ENCODE data around the gene YARS1.
"Not testable (repeated sequence)": the region's sequence is repeated elsewhere in the genome, so short reads cannot be mapped to it uniquely, and the experiment has no call there.

YARS1 gene

DNA sequence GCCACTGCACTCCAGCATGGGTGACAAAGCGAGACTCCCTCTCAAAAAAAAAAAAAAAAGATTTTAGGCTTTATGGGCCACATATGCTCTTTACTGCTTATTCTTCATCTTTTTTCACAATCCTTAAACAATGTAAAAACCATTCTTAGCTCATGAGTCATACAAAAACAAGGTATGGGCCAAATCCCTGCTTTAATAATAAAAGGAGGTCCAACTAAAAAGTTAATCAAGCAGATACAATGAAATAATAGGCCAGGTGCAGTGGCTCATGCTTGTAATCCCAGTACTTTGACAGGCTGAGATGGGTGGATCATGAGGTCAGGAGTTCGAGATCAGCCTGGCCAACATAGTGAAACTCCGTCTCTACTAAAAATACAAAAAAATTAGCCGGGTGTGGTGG lies 21.4 kb downstream of the YARS1 start:
- peaks cover 17 to 68% of the 10 kb centered on the region in 2 experiments for H3K36me3 ChIP-seq (ENCODE audit: control insufficient read depth in 1 of 2, insufficient read depth in 2 of 2, low read depth in 1 of 2, low read length in 2 of 2)

DNA sequence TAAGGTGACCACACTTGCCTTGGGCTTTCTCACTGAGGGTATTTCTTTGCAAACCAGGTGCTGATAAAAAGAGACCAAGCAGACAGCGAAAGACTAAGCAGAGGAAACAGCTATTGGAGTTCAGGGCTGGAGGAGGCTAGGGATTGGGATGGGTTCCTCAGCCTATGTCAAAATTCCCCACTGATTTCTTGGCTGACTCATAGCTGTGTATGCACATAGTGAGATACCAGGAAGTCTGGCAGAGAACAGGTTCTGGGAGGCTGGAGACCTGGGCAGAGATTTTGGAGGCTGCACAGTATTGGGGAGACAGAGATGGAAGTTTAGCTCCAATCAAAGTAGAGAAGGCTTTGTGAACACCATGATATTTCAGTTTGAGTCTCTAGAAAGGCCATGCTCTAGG lies 25.3 kb downstream of the YARS1 start:
- no peak overlapping the region for H3K9ac ChIP-seq (ENCODE audit: low read length)
- 100% methylated on average over 1 of the region's 1 CpG for WGBS
- H3K23ac ChIP-seq (ENCODE audit: low read length in 2 of 2): no peak overlapping the region
- no peaks in the 10 kb centered on the region for H3K27me3 ChIP-seq (ENCODE audit: control insufficient read depth in 1 of 2, insufficient read depth in 1 of 2, low read length in 2 of 2)
- H2AK5ac ChIP-seq (ENCODE audit: low read length, severe bottlenecking): peak overlapping the region; percentile 10
- H4K91ac ChIP-seq (ENCODE audit: low read length): no peak overlapping the region
- H3K18ac ChIP-seq (ENCODE audit: low read depth in 1 of 2, low read length in 2 of 2): no peak overlapping the region
- peaks cover 3% of the 10 kb centered on the region for H3K4me1 ChIP-seq (ENCODE audit: control insufficient read depth, insufficient read depth, low read depth, low read length)
- no peaks in the 10 kb centered on the region for H3K9me3 ChIP-seq (ENCODE audit: control insufficient read depth, low read length)
- H3K14ac ChIP-seq (ENCODE audit: low read length in 2 of 2): no peak overlapping the region
- no peak overlapping the region for H2BK5ac ChIP-seq (ENCODE audit: low read depth, low read length, poor library complexity, severe bottlenecking)
- H3K4ac ChIP-seq (ENCODE audit: low read depth in 1 of 2, low read length in 2 of 2): no peak overlapping the region
- no peak overlapping the region for H2BK120ac ChIP-seq (ENCODE audit: low read depth, low read length)
- H2AFZ ChIP-seq (ENCODE audit: low read depth, low read length): no peak overlapping the region
- H3K27ac ChIP-seq (ENCODE audit: low read length, poor library complexity, severe bottlenecking): peak overlapping the region; percentile 5
- no peak for DNase-seq
- no peak overlapping the region for H2BK12ac ChIP-seq (ENCODE audit: low read length in 2 of 2)
- peaks cover 23 to 59% of the 10 kb centered on the region in 2 experiments for H3K36me3 ChIP-seq (ENCODE audit: control insufficient read depth in 1 of 2, insufficient read depth in 2 of 2, low read depth in 1 of 2, low read length in 2 of 2)
- no peak overlapping the region for H3K4me2 ChIP-seq (ENCODE audit: low read length, poor library complexity, severe bottlenecking)
- peaks cover 13% of the 10 kb centered on the region for H3K79me1 ChIP-seq (replicated peaks; ENCODE audit: low read length, poor library complexity, severe bottlenecking)
- no peak overlapping the region for H4K8ac ChIP-seq (ENCODE audit: low read length)
- H2BK15ac ChIP-seq (ENCODE audit: low read depth, poor library complexity, severe bottlenecking): no peak overlapping the region
- H3K4me3 ChIP-seq (ENCODE audit: insufficient read depth in 1 of 2, low read depth in 1 of 2, low read length in 2 of 2): no peak overlapping the region

More for the DNA sequence above, 21.4 kb downstream of the YARS1 start:
- not testable (repeated sequence) for H3K4me3 ChIP-seq (ENCODE audit: insufficient read depth in 1 of 2, low read depth in 1 of 2, low read length in 2 of 2); H3K18ac ChIP-seq (ENCODE audit: low read depth in 1 of 2, low read length in 2 of 2); H2BK12ac ChIP-seq (ENCODE audit: low read length in 2 of 2); H2BK120ac ChIP-seq (ENCODE audit: low read depth, low read length); DNase-seq; H3K14ac ChIP-seq (ENCODE audit: low read length in 2 of 2); H3K9ac ChIP-seq (ENCODE audit: low read length); H3K4ac ChIP-seq (ENCODE audit: low read depth in 1 of 2, low read length in 2 of 2); H4K91ac ChIP-seq (ENCODE audit: low read length); H3K27me3 ChIP-seq (ENCODE audit: control insufficient read depth in 1 of 2, insufficient read depth in 1 of 2, low read length in 2 of 2); H2AK5ac ChIP-seq (ENCODE audit: low read length, severe bottlenecking); H4K8ac ChIP-seq (ENCODE audit: low read length); H3K9me3 ChIP-seq (ENCODE audit: control insufficient read depth, low read length); H2BK5ac ChIP-seq (ENCODE audit: low read depth, low read length, poor library complexity, severe bottlenecking); H3K27ac ChIP-seq (ENCODE audit: low read length, poor library complexity, severe bottlenecking); H3K4me2 ChIP-seq (ENCODE audit: low read length, poor library complexity, severe bottlenecking); H2BK15ac ChIP-seq (ENCODE audit: low read depth, poor library complexity, severe bottlenecking); H2AFZ ChIP-seq (ENCODE audit: low read depth, low read length); H3K23ac ChIP-seq (ENCODE audit: low read length in 2 of 2)
- 91% methylated on average over 4 of the region's 4 CpGs for WGBS
- Histone ChIP-seq H3K79me1 (replicated peaks; ENCODE audit: low read length, poor library complexity, severe bottlenecking) (peaks cover 11% of the 10 kb centered on the region), H3K4me1 (ENCODE audit: control insufficient read depth, insufficient read depth, low read depth, low read length) (peaks cover 15% of the 10 kb centered on the region)

DNA sequence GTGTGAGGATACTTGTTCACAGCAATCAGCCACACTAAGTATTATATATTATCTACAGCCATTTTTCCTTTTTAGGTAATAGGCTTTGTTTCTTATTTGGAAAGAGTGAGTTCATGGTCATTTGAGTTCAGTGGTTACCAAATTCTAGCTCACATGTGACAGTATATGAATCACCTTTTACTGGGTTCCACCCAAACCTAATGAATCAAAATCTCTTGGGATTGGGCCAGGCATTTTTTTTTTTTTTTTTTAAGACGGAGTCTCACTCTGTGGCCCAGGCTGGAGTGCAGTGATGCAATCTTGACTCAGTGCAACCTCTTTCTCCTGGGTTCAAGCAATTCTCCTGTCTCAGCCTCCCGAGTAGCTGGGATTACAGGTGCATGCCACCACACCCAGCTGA lies 27.8 kb downstream of the YARS1 start:
- not testable (repeated sequence) for H2BK12ac ChIP-seq (ENCODE audit: low read length in 2 of 2); H3K18ac ChIP-seq (ENCODE audit: low read depth in 1 of 2, low read length in 2 of 2); H3K14ac ChIP-seq (ENCODE audit: low read length in 2 of 2); H2AFZ ChIP-seq (ENCODE audit: low read depth, low read length); H2BK15ac ChIP-seq (ENCODE audit: low read depth, poor library complexity, severe bottlenecking); H3K4me1 ChIP-seq (ENCODE audit: control insufficient read depth, insufficient read depth, low read depth, low read length); H3K4me3 ChIP-seq (ENCODE audit: insufficient read depth in 1 of 2, low read depth in 1 of 2, low read length in 2 of 2); H2BK120ac ChIP-seq (ENCODE audit: low read depth, low read length); H2BK5ac ChIP-seq (ENCODE audit: low read depth, low read length, poor library complexity, severe bottlenecking); H3K27me3 ChIP-seq (ENCODE audit: control insufficient read depth in 1 of 2, insufficient read depth in 1 of 2, low read length in 2 of 2); H3K4ac ChIP-seq (ENCODE audit: low read depth in 1 of 2, low read length in 2 of 2); H3K23ac ChIP-seq (ENCODE audit: low read length in 2 of 2); H3K9me3 ChIP-seq (ENCODE audit: control insufficient read depth, low read length); H3K4me2 ChIP-seq (ENCODE audit: low read length, poor library complexity, severe bottlenecking); H4K8ac ChIP-seq (ENCODE audit: low read length); H4K91ac ChIP-seq (ENCODE audit: low read length); H3K27ac ChIP-seq (ENCODE audit: low read length, poor library complexity, severe bottlenecking); H2AK5ac ChIP-seq (ENCODE audit: low read length, severe bottlenecking)
- H3K9ac ChIP-seq (ENCODE audit: low read length): peak overlapping the region; percentile 81
- 33% methylated on average over 1 of the region's 2 CpGs for WGBS
- DNase-seq: peak; percentile 50
- peaks cover 13% of the 10 kb centered on the region for H3K79me1 ChIP-seq (replicated peaks; ENCODE audit: low read length, poor library complexity, severe bottlenecking)
- peaks cover 19 to 69% of the 10 kb centered on the region in 2 experiments for H3K36me3 ChIP-seq (ENCODE audit: control insufficient read depth in 1 of 2, insufficient read depth in 2 of 2, low read depth in 1 of 2, low read length in 2 of 2)

DNA sequence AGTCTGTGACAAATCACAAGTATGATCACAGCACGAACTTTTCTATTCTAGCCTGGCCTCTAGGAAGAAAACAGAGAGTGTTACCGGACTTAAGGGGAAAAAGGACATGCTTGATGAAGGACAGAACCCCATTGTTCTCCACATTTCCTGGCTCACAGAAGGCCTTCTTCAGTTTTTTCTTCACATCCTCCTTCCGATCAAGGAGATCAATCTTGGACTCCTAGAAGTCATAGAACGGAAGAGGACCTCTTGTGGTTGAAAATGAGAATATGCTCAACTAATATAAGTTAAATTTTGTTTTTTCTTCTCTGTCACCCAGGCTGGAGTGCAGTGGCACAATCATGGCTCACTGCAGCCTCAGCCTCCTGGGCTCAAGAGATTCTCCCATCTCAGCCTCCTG lies 30.3 kb downstream of the YARS1 start:
- H3K4ac ChIP-seq (ENCODE audit: low read depth in 1 of 2, low read length in 2 of 2): no peak overlapping the region
- no peak overlapping the region for H3K4me3 ChIP-seq (ENCODE audit: insufficient read depth in 1 of 2, low read depth in 1 of 2, low read length in 2 of 2)
- H3K4me2 ChIP-seq (ENCODE audit: low read length, poor library complexity, severe bottlenecking): no peak overlapping the region
- no peak overlapping the region for H3K27ac ChIP-seq (ENCODE audit: low read length, poor library complexity, severe bottlenecking)
- H2AFZ ChIP-seq (ENCODE audit: low read depth, low read length): no peak overlapping the region
- peaks cover 2% of the 10 kb centered on the region for H3K4me1 ChIP-seq (ENCODE audit: control insufficient read depth, insufficient read depth, low read depth, low read length)
- H3K9ac ChIP-seq (ENCODE audit: low read length): peak overlapping the region; percentile 43
- H3K14ac ChIP-seq (ENCODE audit: low read length in 2 of 2): no peak overlapping the region
- no peak overlapping the region for H2BK12ac ChIP-seq (ENCODE audit: low read length in 2 of 2)
- 83% methylated on average over 2 of the region's 4 CpGs for WGBS
- H3K18ac ChIP-seq (ENCODE audit: low read depth in 1 of 2, low read length in 2 of 2): no peak overlapping the region
- H4K91ac ChIP-seq (ENCODE audit: low read length): no peak overlapping the region
- H3K36me3 ChIP-seq (ENCODE audit: control insufficient read depth in 1 of 2, insufficient read depth in 2 of 2, low read depth in 1 of 2, low read length in 2 of 2): peaks cover 26 to 75% of the 10 kb centered on the region in 2 experiments
- peaks cover 13% of the 10 kb centered on the region for H3K79me1 ChIP-seq (replicated peaks; ENCODE audit: low read length, poor library complexity, severe bottlenecking)
- H2BK15ac ChIP-seq (ENCODE audit: low read depth, poor library complexity, severe bottlenecking): no peak overlapping the region
- no peak overlapping the region for H2BK120ac ChIP-seq (ENCODE audit: low read depth, low read length)
- no peaks in the 10 kb centered on the region for H3K27me3 ChIP-seq (ENCODE audit: control insufficient read depth in 1 of 2, insufficient read depth in 1 of 2, low read length in 2 of 2)
- no peak overlapping the region for H2BK5ac ChIP-seq (ENCODE audit: low read depth, low read length, poor library complexity, severe bottlenecking)
- H2AK5ac ChIP-seq (ENCODE audit: low read length, severe bottlenecking): no peak overlapping the region
- no peak for DNase-seq
- no peak overlapping the region for H4K8ac ChIP-seq (ENCODE audit: low read length)
- H3K9me3 ChIP-seq (ENCODE audit: control insufficient read depth, low read length): no peaks in the 10 kb centered on the region
- H3K23ac ChIP-seq (ENCODE audit: low read length in 2 of 2): no peak overlapping the region
